NCI-H187 (cell line): Measurements from ENCODE around the gene ERBB4.
"Not testable (repeated sequence)": the region's sequence is repeated elsewhere in the genome, so short reads cannot be mapped to it uniquely, and the experiment has no call there.

Experiments used
- DNase-seq, 2 experiments: peaks; one replicate each; lab custom pipeline; 2025; lab: John Stamatoyannopoulos, UW

The ERBB4 gene

GRCh38 chr2:211729433-211729832, 809.2 kb downstream of the ERBB4 start:
- DNase-seq = no peak

- no peak for DNase-seq
Measured at GRCh38 chr2:211724933-211725332, 813.7 kb downstream of the ERBB4 start.

- no peak for DNase-seq
Measured at GRCh38 chr2:211723398-211723797, 815.2 kb downstream of the ERBB4 start.

GRCh38 chr2:211722928-211723327, 815.7 kb downstream of the ERBB4 start:
- DNase-seq = no peak

GRCh38 chr2:211721874-211722273, 816.7 kb downstream of the ERBB4 start:
- DNase-seq = not testable (repeated sequence)

GRCh38 chr2:211709389-211709788, 829.2 kb downstream of the ERBB4 start:
- no peak for DNase-seq

- DNase-seq = no peak
Measured at GRCh38 chr2:211692689-211693088, 845.9 kb downstream of the ERBB4 start.

GRCh38 chr2:211690736-211691135, 847.9 kb downstream of the ERBB4 start:
- DNase-seq = no peak

- DNase-seq = no peak
Measured at GRCh38 chr2:211688196-211688595, 850.4 kb downstream of the ERBB4 start.

- DNase-seq = no peak
Measured at GRCh38 chr2:211674715-211675114, 863.9 kb downstream of the ERBB4 start.

- no peak for DNase-seq
Measured at GRCh38 chr2:211673133-211673905, 865.3 kb downstream of the ERBB4 start.

GRCh38 chr2:211671977-211672376, 866.6 kb downstream of the ERBB4 start:
- DNase-seq = no peak

- no peak for DNase-seq
Measured at GRCh38 chr2:211665299-211665698, 873.3 kb downstream of the ERBB4 start.

GRCh38 chr2:211664321-211664720, 874.3 kb downstream of the ERBB4 start:
- DNase-seq = no peak

- DNase-seq = no peak
Measured at GRCh38 chr2:211654211-211654780, 884.3 kb downstream of the ERBB4 start.

GRCh38 chr2:211652327-211652726, 886.3 kb downstream of the ERBB4 start:
- DNase-seq = no peak

GRCh38 chr2:211649331-211649730, 889.3 kb downstream of the ERBB4 start:
- DNase-seq = no peak

GRCh38 chr2:211631503-211631902, 907.1 kb downstream of the ERBB4 start:
- no peak for DNase-seq

GRCh38 chr2:211623096-211623495, 915.5 kb downstream of the ERBB4 start:
- DNase-seq = no peak

- no peak for DNase-seq
Measured at GRCh38 chr2:211620986-211621385, 917.6 kb downstream of the ERBB4 start.

GRCh38 chr2:211617803-211618202, 920.8 kb downstream of the ERBB4 start:
- DNase-seq = no peak

- no peak for DNase-seq
Measured at GRCh38 chr2:211611621-211612020, 927.0 kb downstream of the ERBB4 start.

- peak; percentile 0 to 6 for DNase-seq
Measured at GRCh38 chr2:211611061-211611518, 927.5 kb downstream of the ERBB4 start.

- DNase-seq = no peak
Measured at GRCh38 chr2:211609127-211609526, 929.5 kb downstream of the ERBB4 start.
